Endodermal cell (in vitro differentiated cells): ENCODE data around the gene ADCYAP1R1. TPM values are rescaled to one million over a fixed set of nuclear protein-coding genes. Genes with fewer than 3 reads are reported as not detected.

Experiments
- DNase-seq: peaks from one replicate; pipeline ENCODE4 v3.0.0-alpha.2; 2017
- H3K27ac ChIP-seq: 2 replicates; pipeline ENCODE4 v1.5.1; 2013; ENCODE audit warnings: mild to moderate bottlenecking, low read depth, low read length, moderate library complexity
- H3K27me3 ChIP-seq: 2 replicates; pipeline ENCODE4 v1.6.1; 2013; ENCODE audit warnings: mild to moderate bottlenecking, low read length, moderate library complexity; ENCODE audit not compliant: insufficient read depth, control insufficient read depth, poor library complexity, severe bottlenecking
- H3K36me3 ChIP-seq: 2 replicates; pipeline ENCODE4 v1.7.0; 2013; ENCODE audit warnings: mild to moderate bottlenecking, low read length, moderate library complexity; ENCODE audit not compliant: control insufficient read depth, insufficient read depth
- H3K4me1 ChIP-seq: one replicate; pipeline ENCODE4 v1.7.0; 2013; ENCODE audit warnings: low read length; ENCODE audit not compliant: control insufficient read depth, insufficient read depth
- H3K4me3 ChIP-seq: 2 replicates; pipeline ENCODE4 v1.5.1; 2013; ENCODE audit warnings: mild to moderate bottlenecking, low read length, moderate library complexity
- H3K9ac ChIP-seq: 2 replicates; pipeline ENCODE4 v1.6.1; 2013; ENCODE audit warnings: mild to moderate bottlenecking, low read length, moderate library complexity; ENCODE audit not compliant: poor library complexity, severe bottlenecking; ENCODE audit errors: extremely low read depth
- H3K9me3 ChIP-seq: 2 replicates; pipeline ENCODE4 v1.6.1; 2013; ENCODE audit warnings: mild to moderate bottlenecking, low read length, moderate library complexity; ENCODE audit not compliant: control insufficient read depth
- H3K27ac Mint-ChIP-seq: 2 replicates; pipeline ENCODE4 v1.8.0; 2020; ENCODE audit warnings: mixed read lengths
- H3K27me3 Mint-ChIP-seq: 2 replicates; pipeline ENCODE4 v1.8.0; 2021; ENCODE audit warnings: mild to moderate bottlenecking, mixed read lengths; ENCODE audit not compliant: insufficient read depth
- H3K36me3 Mint-ChIP-seq: 2 replicates; pipeline ENCODE4 v1.8.0; 2020; ENCODE audit warnings: low read depth, mixed read lengths
- H3K4me1 Mint-ChIP-seq: 2 replicates; pipeline ENCODE4 v1.8.0; 2020; ENCODE audit warnings: mixed read lengths
- H3K4me3 Mint-ChIP-seq: 2 replicates; pipeline ENCODE4 v1.8.0; 2020; ENCODE audit warnings: mild to moderate bottlenecking, moderate library complexity, mixed read lengths
- H3K9me3 Mint-ChIP-seq: 2 replicates; pipeline ENCODE4 v1.8.0; 2020; ENCODE audit warnings: mild to moderate bottlenecking, mixed read lengths
- CTCF ChIP-seq: fragments of 200-600 bp; sonication (generic); conservative IDR thresholded peaks from 2 replicates; pipeline ENCODE4 v1.5.0; 2021; ENCODE audit warnings: antibody characterized with exemption, mild to moderate bottlenecking
- whole genome bisulfite sequencing, 2 experiments: methylation state at CpG; one replicate each; pipeline versions ENCODE4 v1.1.5 to v1.1.7; 2013; ENCODE audit warnings: missing lambda C conversion rate in 2 of 2, mixed read lengths in 1 of 2; ENCODE audit not compliant: insufficient coverage in 1 of 2, insufficient read length in 1 of 2; 5-methylcytosine and 5-hydroxymethylcytosine counted together
- total RNA-seq, 2 donors: library from RNA; stranded (reverse); fragmentation: NEBNext Ultra II Directional in 1 of 2; extraction: Animal tissue kit (Norgen Biotek cat#: 25700) in 1 of 2; gene quantifications; 2 replicates in 1 of 2; 3 replicates in 1 of 2; pipeline ENCODE4 v1.2.1, GENCODE V29; 2021

Gene ADCYAP1R1
- total RNA-seq, 2 donors from 2014 or later: 1.2 to 2.1 TPM

GRCh38 chr7:31027161-31027965, 24.7 kb upstream of the ADCYAP1R1 start:
- 40 to 42% methylated on average over 6 to 20 of the region's 20 CpGs for WGBS, 2 experiments
- H3K4me3 ChIP-seq: no peak overlapping the region
- no peak overlapping the region for H3K4me3 Mint-ChIP-seq
- DNase-seq: peak; percentile 85
- H3K27me3 ChIP-seq: no peaks in the 10 kb centered on the region
- H3K4me1 ChIP-seq: peaks cover 15% of the 10 kb centered on the region
- H3K27ac Mint-ChIP-seq: no peak overlapping the region
- peaks cover 3% of the 10 kb centered on the region for H3K27me3 Mint-ChIP-seq
- H3K9me3 Mint-ChIP-seq: no peaks in the 10 kb centered on the region
- H3K9ac ChIP-seq: no peak overlapping the region
- H3K36me3 ChIP-seq: no peaks in the 10 kb centered on the region
- peaks cover 28% of the 10 kb centered on the region for H3K4me1 Mint-ChIP-seq
- no peaks in the 10 kb centered on the region for H3K36me3 Mint-ChIP-seq
- no peak for TF ChIP-seq CTCF
- no peaks in the 10 kb centered on the region for H3K9me3 ChIP-seq
- peak overlapping the region; percentile 64 for H3K27ac ChIP-seq

- H3K4me3 Mint-ChIP-seq: no peak overlapping the region
- DNase-seq: no peak
- Histone ChIP-seq H3K4me1 (peaks cover 15% of the 10 kb centered on the region), H3K9ac (no peak overlapping the region), H3K27me3 (no peaks in the 10 kb centered on the region), H3K9me3 (no peaks in the 10 kb centered on the region), H3K36me3 (no peaks in the 10 kb centered on the region), H3K27ac (peak overlapping the region; percentile 38), H3K4me3 (no peak overlapping the region)
- no peak for TF ChIP-seq CTCF
- 81 to 96% methylated on average over 3 to 5 of the region's 5 CpGs for WGBS, 2 experiments
- peaks cover 26% of the 10 kb centered on the region for H3K4me1 Mint-ChIP-seq
- peaks cover 6% of the 10 kb centered on the region for H3K27me3 Mint-ChIP-seq
- no peak overlapping the region for H3K27ac Mint-ChIP-seq
- no peaks in the 10 kb centered on the region for H3K9me3 Mint-ChIP-seq
- no peaks in the 10 kb centered on the region for H3K36me3 Mint-ChIP-seq
Observed at GRCh38 chr7:31028006-31028405, 24.1 kb upstream of the ADCYAP1R1 start.

GRCh38 chr7:31028417-31028992, 23.6 kb upstream of the ADCYAP1R1 start:
- H3K27me3 Mint-ChIP-seq: peaks cover 6% of the 10 kb centered on the region
- 93% methylated on average over 8 to 18 of the region's 18 CpGs for WGBS, 2 experiments
- H3K4me3 Mint-ChIP-seq: no peak overlapping the region
- H3K36me3 ChIP-seq: no peaks in the 10 kb centered on the region
- peak overlapping the region; percentile 38 for H3K27ac ChIP-seq
- no peak for DNase-seq
- no peaks in the 10 kb centered on the region for H3K9me3 ChIP-seq
- H3K36me3 Mint-ChIP-seq: no peaks in the 10 kb centered on the region
- H3K4me3 ChIP-seq: no peak overlapping the region
- H3K9ac ChIP-seq: no peak overlapping the region
- H3K4me1 Mint-ChIP-seq: peaks cover 26% of the 10 kb centered on the region
- no peaks in the 10 kb centered on the region for H3K9me3 Mint-ChIP-seq
- no peak for TF ChIP-seq CTCF
- H3K27ac Mint-ChIP-seq: no peak overlapping the region
- H3K4me1 ChIP-seq: peaks cover 15% of the 10 kb centered on the region
- H3K27me3 ChIP-seq: no peaks in the 10 kb centered on the region
